ENCODE results near the gene SLX9. TPM values are rescaled to one million over a fixed set of nuclear protein-coding genes. Genes with fewer than 3 reads are reported as not detected.
A peak's percentile ranks its signal among the peaks of the same experiment; 100 is the strongest.

Gene SLX9
- total and polyA plus RNA-seq, 10 donors: 6.1 to 35.4 (median 27.0) TPM

GRCh38 chr21:44999428-44999971 lies 59.7 kb downstream of the SLX9 start:
- H3K4me3 ChIP-seq: no peak overlapping the region
- no peak for TF ChIP-seq POLR2A (IDR thresholded peaks at IDR 0.05)
- no peak for TF ChIP-seq POLR2AphosphoS5 (IDR thresholded peaks at IDR 0.05)
- TF ChIP-seq CTCF (IDR thresholded peaks at IDR 0.05 in 8 of 11, conservative IDR thresholded peaks at IDR 0.05 in 3 of 11): no peak
- no peaks in the 10 kb centered on the region for H3K9me3 ChIP-seq
- intact Hi-C loops (cut with DNase I; ENCODE audit: low total_unique reads): no loop called here
- H3K27ac ChIP-seq: no peak overlapping the region
- DNase-seq: peak; percentile 68
- peaks cover 0 to 64% (median 35%) of the 10 kb centered on the region in 6 donors for H3K4me1 ChIP-seq
- no peaks in the 10 kb centered on the region for H3K36me3 ChIP-seq
- H3K27me3 ChIP-seq (replicated peaks in 1 of 7): peaks cover 0 to 46% (median 0%) of the 10 kb centered on the region in 7 donors
- WGBS, 5 donors: 55 to 82% (median 77%) methylated on average over 11 to 17 of the region's 17 CpGs

- intact Hi-C loops (cut with DNase I; ENCODE audit: low total_unique reads): no loop called here
- Histone ChIP-seq H3K27ac (peak overlapping the region in 4 of 8 donors; percentile 18 to 56 (median 52)), H3K9me3 (peaks cover 0 to 4% (median 0%) of the 10 kb centered on the region in 8 donors), H3K4me3 (no peak overlapping the region), H3K27me3 (replicated peaks in 1 of 7) (peaks cover 0 to 46% (median 0%) of the 10 kb centered on the region in 7 donors), H3K36me3 (no peaks in the 10 kb centered on the region), H3K4me1 (peaks cover 0 to 64% (median 35%) of the 10 kb centered on the region in 6 donors)
- 68 to 87% (median 85%) methylated on average over 23 to 29 of the region's 29 CpGs for WGBS, 5 donors
- TF ChIP-seq POLR2AphosphoS5 (IDR thresholded peaks at IDR 0.05) (no peak), POLR2A (IDR thresholded peaks at IDR 0.05) (no peak), CTCF (IDR thresholded peaks at IDR 0.05 in 8 of 11, conservative IDR thresholded peaks at IDR 0.05 in 3 of 11) (no peak)
- peak; percentile 66 for DNase-seq
Measured at GRCh38 chr21:44999972-45000636, 60.3 kb downstream of the SLX9 start.

GRCh38 chr21:45000637-45001133 lies 60.9 kb downstream of the SLX9 start:
- Histone ChIP-seq H3K27ac (peak overlapping the region in 4 of 8 donors; percentile 18 to 56 (median 52)), H3K4me1 (peaks cover 0 to 64% (median 35%) of the 10 kb centered on the region in 6 donors), H3K27me3 (replicated peaks in 1 of 7) (peaks cover 0 to 46% (median 0%) of the 10 kb centered on the region in 7 donors), H3K36me3 (no peaks in the 10 kb centered on the region), H3K4me3 (no peak overlapping the region), H3K9me3 (peaks cover 0 to 9% (median 1%) of the 10 kb centered on the region in 8 donors)
- intact Hi-C loops (cut with DNase I; ENCODE audit: low total_unique reads): no loop called here
- DNase-seq: peak; percentile 73
- TF ChIP-seq POLR2AphosphoS5 (IDR thresholded peaks at IDR 0.05) (no peak), POLR2A (IDR thresholded peaks at IDR 0.05) (no peak), CTCF (IDR thresholded peaks at IDR 0.05 in 8 of 11, conservative IDR thresholded peaks at IDR 0.05 in 3 of 11) (no peak)
- WGBS, 5 donors: 69 to 91% (median 80%) methylated on average over 27 of the region's 27 CpGs
